Measurements from ENCODE around the gene NDST1.

Gene NDST1

GRCh38 chr5:150607105-150607504 lies 99.2 kb downstream of the NDST1 start:
- no peak for ATAC-seq

More at GRCh38 chr5:150607105-150607504, 99.2 kb downstream of the NDST1 start:
- TF ChIP-seq GLIS3 (CRISPR knock-in tag; IDR thresholded peaks at IDR 0.05) (no peak), ZNF70 (CRISPR knock-in tag; IDR thresholded peaks at IDR 0.05) (peak; percentile 100), ZFP3 (CRISPR knock-in tag; IDR thresholded peaks at IDR 0.05) (no peak), POU6F1 (CRISPR knock-in tag; IDR thresholded peaks at IDR 0.05; ENCODE audit: borderline replicate concordance, low read depth) (no peak), ARNTL (CRISPR knock-in tag; IDR thresholded peaks at IDR 0.05; ENCODE audit: borderline replicate concordance, low read depth) (no peak)
- TF ChIP-seq, protein P1, sequence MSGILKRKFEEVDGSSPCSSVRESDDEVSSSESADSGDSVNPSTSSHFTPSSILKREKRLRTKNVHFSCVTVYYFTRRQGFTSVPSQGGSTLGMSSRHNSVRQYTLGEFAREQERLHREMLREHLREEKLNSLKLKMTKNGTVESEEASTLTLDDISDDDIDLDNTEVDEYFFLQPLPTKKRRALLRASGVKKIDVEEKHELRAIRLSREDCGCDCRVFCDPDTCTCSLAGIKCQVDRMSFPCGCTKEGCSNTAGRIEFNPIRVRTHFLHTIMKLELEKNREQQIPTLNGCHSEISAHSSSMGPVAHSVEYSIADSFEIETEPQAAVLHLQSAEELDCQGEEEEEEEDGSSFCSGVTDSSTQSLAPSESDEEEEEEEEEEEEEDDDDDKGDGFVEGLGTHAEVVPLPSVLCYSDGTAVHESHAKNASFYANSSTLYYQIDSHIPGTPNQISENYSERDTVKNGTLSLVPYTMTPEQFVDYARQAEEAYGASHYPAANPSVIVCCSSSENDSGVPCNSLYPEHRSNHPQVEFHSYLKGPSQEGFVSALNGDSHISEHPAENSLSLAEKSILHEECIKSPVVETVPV (CRISPR knock-in tag; IDR thresholded peaks at IDR 0.05), result no peak

All from SK-N-SH treated with all-trans-retinoic acid at 6 μM for 48 hours (cell line).